Measurements from ENCODE around the gene VSIG4. TPM values are rescaled to one million over a fixed set of nuclear protein-coding genes. Genes with fewer than 3 reads are reported as not detected.

Gene VSIG4
- total and polyA plus RNA-seq, 8 donors: 7.9 to 45.4 (median 20.0) TPM

GRCh38 chrX:66023385-66024091 lies 16.3 kb downstream of the VSIG4 start:
- Histone ChIP-seq H3K9me3 (no peaks in the 10 kb centered on the region), H3K36me3 (no peaks in the 10 kb centered on the region), H3K4me1 (no peaks in the 10 kb centered on the region), H3K27ac (no peak overlapping the region), H3K4me3 (no peak overlapping the region), H3K27me3 (peaks cover 0 to 9% (median 0%) of the 10 kb centered on the region in 3 donors)
- DNase-seq: no peak
- intact Hi-C loops (cut with DNase I; ENCODE audit: low total_unique reads): no loop called here
- TF ChIP-seq POLR2AphosphoS5 (IDR thresholded peaks at IDR 0.05): no peak
- TF ChIP-seq, protein P1, sequence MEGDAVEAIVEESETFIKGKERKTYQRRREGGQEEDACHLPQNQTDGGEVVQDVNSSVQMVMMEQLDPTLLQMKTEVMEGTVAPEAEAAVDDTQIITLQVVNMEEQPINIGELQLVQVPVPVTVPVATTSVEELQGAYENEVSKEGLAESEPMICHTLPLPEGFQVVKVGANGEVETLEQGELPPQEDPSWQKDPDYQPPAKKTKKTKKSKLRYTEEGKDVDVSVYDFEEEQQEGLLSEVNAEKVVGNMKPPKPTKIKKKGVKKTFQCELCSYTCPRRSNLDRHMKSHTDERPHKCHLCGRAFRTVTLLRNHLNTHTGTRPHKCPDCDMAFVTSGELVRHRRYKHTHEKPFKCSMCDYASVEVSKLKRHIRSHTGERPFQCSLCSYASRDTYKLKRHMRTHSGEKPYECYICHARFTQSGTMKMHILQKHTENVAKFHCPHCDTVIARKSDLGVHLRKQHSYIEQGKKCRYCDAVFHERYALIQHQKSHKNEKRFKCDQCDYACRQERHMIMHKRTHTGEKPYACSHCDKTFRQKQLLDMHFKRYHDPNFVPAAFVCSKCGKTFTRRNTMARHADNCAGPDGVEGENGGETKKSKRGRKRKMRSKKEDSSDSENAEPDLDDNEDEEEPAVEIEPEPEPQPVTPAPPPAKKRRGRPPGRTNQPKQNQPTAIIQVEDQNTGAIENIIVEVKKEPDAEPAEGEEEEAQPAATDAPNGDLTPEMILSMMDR (IDR thresholded peaks at IDR 0.05): no peak
- TF ChIP-seq EP300 (IDR thresholded peaks at IDR 0.05): no peak
- no peak for TF ChIP-seq POLR2A (IDR thresholded peaks at IDR 0.05)
- WGBS, 5 donors: 78 to 98% (median 89%) methylated on average over 5 of the region's 5 CpGs

DNA sequence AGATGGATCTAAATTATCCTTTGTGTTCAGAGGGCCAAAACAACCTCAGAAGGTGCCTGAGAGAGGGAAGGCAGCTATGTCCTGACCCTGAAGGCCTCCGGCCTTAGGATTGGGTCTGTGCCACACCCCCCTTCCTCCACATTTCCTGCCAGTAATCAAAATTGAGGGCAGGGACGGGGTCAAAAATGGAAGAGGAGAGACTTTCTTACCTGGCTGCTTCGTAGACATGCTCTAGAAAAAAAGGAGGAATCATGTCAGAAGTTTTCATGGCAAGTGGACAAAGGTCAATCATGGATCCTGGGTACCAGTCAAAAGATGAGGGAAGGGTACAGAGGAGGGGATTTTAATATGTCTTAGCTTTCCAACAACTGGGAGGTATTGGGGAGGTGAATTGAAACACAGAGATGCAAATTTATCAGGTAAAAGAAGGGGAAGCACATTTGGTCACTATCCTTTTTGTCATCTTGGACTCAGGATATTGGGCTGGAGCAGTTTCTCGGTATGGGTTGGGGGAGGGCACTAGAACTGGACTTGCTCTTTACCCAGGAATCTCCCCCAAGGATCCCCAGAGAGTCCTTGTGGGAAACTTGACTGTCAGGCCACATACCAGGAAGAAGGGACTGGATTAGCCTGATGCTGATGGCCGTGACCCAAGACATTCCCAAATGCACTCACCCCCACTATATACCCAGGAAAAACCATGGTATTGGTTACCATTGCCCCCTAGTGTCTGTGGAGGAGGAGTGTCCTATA lies 17.1 kb downstream of the VSIG4 start:
- Histone ChIP-seq H3K9me3 (no peaks in the 10 kb centered on the region), H3K4me1 (no peaks in the 10 kb centered on the region), H3K36me3 (no peaks in the 10 kb centered on the region), H3K27me3 (peaks cover 0 to 6% (median 0%) of the 10 kb centered on the region in 3 donors), H3K4me3 (no peak overlapping the region), H3K27ac (no peak overlapping the region)
- WGBS, 5 donors: 44 to 74% (median 60%) methylated on average over 3 to 5 of the region's 5 CpGs
- TF ChIP-seq, protein P1 (IDR thresholded peaks at IDR 0.05): no peak
- TF ChIP-seq POLR2AphosphoS5 (IDR thresholded peaks at IDR 0.05) (no peak), EP300 (IDR thresholded peaks at IDR 0.05) (no peak), POLR2A (IDR thresholded peaks at IDR 0.05) (no peak)
- DNase-seq: no peak
- intact Hi-C loops (cut with DNase I; ENCODE audit: low total_unique reads): no loop called here

DNA sequence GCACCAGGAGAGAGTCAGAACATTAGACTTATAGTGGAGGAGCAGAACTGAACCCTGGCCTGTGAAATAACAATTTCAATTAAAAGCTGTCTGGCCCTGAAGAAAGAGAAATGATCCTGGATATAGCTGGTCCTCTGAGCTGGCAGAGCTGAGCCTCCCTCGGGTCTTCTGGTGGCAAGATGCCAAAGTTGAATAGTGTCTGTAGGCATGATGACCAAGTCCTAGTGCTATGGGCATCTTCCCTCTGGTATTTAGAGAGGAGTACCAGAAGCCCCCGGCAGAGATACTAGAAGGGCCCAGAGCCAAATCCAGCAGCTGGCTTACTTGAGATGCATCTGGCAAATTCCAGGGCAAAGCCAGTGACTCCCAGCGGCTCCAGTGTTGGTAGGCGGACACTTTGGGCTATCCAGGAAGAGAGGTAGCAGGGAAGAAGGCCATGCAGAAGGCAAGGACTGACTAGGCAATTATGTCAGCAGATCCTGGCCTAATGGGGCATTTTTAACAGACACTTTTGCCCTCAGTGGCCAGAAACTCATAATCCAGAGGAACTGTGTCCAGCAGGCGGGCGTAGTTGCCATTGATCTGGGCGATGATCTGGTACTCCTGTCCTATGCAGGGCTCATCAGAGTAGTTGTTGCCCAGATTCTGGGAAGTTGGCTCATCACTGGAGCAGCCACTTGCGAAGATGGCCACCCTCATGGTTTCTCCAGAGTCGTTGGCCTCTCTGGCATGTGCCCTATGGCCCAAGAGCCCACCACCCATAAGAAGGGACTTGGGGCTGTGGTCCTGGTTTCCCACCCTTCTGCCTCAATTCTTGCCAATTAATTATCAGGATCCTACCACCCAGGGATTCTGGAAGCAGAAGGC lies 17.9 kb downstream of the VSIG4 start:
- WGBS, 5 donors: 75 to 95% (median 84%) methylated on average over 7 to 9 of the region's 9 CpGs
- Histone ChIP-seq H3K36me3 (no peaks in the 10 kb centered on the region), H3K27me3 (peaks cover 0 to 4% (median 0%) of the 10 kb centered on the region in 3 donors), H3K4me1 (no peaks in the 10 kb centered on the region), H3K4me3 (no peak overlapping the region), H3K9me3 (no peaks in the 10 kb centered on the region), H3K27ac (no peak overlapping the region)
- TF ChIP-seq EP300 (IDR thresholded peaks at IDR 0.05) (no peak), POLR2A (IDR thresholded peaks at IDR 0.05) (no peak), POLR2AphosphoS5 (IDR thresholded peaks at IDR 0.05) (no peak)
- TF ChIP-seq, protein P1 (IDR thresholded peaks at IDR 0.05): no peak
- intact Hi-C loops (cut with DNase I; ENCODE audit: low total_unique reads): no loop called here
- DNase-seq: no peak

- DNase-seq: no peak
- no peaks in the 10 kb centered on the region for H3K4me1 ChIP-seq
- TF ChIP-seq POLR2A (IDR thresholded peaks at IDR 0.05) (no peak), POLR2AphosphoS5 (IDR thresholded peaks at IDR 0.05) (no peak), EP300 (IDR thresholded peaks at IDR 0.05) (no peak)
- TF ChIP-seq, protein P1 (IDR thresholded peaks at IDR 0.05): no peak
- H3K9me3 ChIP-seq: no peaks in the 10 kb centered on the region
- H3K27me3 ChIP-seq: peaks cover 0 to 4% (median 0%) of the 10 kb centered on the region in 3 donors
- peak overlapping the region in 1 of 5 donors; percentile 42 for H3K27ac ChIP-seq
- intact Hi-C loops (cut with DNase I; ENCODE audit: low total_unique reads): no loop called here
- WGBS, 5 donors: 50 to 85% (median 76%) methylated on average over 1 of the region's 1 CpG
- H3K36me3 ChIP-seq: no peaks in the 10 kb centered on the region
- H3K4me3 ChIP-seq: no peak overlapping the region
Observed at GRCh38 chrX:66021401-66021764, 18.5 kb downstream of the VSIG4 start.

Data from stomach (tissue), 9 donors.